ENCODE data around the gene PRPF31.
"Not testable (repeated sequence)": the region's sequence is repeated elsewhere in the genome, so short reads cannot be mapped to it uniquely, and the experiment has no call there.

PRPF31 gene

GRCh38 chr19:54164369-54165068, 49.0 kb downstream of the PRPF31 start:
- DNase-seq: peak; percentile 80

- DNase-seq: no peak
These were observed 49.7 kb downstream of the PRPF31 start for GRCh38 chr19:54165222-54165621.

GRCh38 chr19:54168174-54168917, 52.8 kb downstream of the PRPF31 start:
- DNase-seq: peak; percentile 94

GRCh38 chr19:54169149-54169740, 53.7 kb downstream of the PRPF31 start:
- DNase-seq: no peak

GRCh38 chr19:54171736-54172431, 56.3 kb downstream of the PRPF31 start:
- not testable (repeated sequence) for DNase-seq

GRCh38 chr19:54172471-54173358, 57.2 kb downstream of the PRPF31 start, which contains the start of gene TMC4:
TMC4 (minus strand) TSS chr19:54173160; CDS start chr19:54173117, 43 bp downstream.
- DNase-seq: no peak

GRCh38 chr19:54173359-54173699, 57.8 kb downstream of the PRPF31 start:
- no peak for DNase-seq

- no peak for DNase-seq
These were observed 58.6 kb downstream of the PRPF31 start for GRCh38 chr19:54173951-54174834.

GRCh38 chr19:54178581-54179261, 63.2 kb downstream of the PRPF31 start:
- peak; percentile 42 for DNase-seq

GRCh38 chr19:54179262-54179852, 63.8 kb downstream of the PRPF31 start:
- DNase-seq: no peak

- DNase-seq: peak; percentile 73
These were observed 64.4 kb downstream of the PRPF31 start for GRCh38 chr19:54179921-54180461.

- no peak for DNase-seq
These were observed 65.1 kb downstream of the PRPF31 start for GRCh38 chr19:54180691-54181091.

Data from femur (tissue), 1 donor.